Measurements from ENCODE around the gene ZFP2.
A peak's percentile ranks its signal among the peaks of the same experiment; 100 is the strongest.
"Not testable (repeated sequence)": the region's sequence is repeated elsewhere in the genome, so short reads cannot be mapped to it uniquely, and the experiment has no call there.

ZFP2 gene

DNA sequence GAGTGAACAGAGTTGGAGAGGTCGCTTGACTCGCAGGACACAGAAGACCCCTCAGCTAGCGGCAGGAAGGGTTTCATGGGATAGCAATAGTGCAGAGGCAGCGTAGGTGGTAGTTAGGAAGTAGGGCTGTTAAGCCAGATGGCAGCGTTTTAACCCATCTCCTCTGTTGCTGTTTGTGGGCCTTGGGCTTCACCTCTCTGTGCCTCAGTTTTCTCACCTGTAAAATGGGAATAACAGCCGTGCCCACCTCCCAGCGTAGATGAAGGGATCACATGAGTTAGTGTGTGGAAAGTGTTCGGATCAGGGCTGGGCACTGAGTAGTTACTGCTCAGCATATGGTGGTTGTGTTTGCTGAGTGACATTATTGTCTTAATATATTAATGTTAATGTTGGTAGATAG is 34.1 kb upstream of the ZFP2 start:
- DNase-seq (ENCODE audit: low read depth) = no peak
- TF ChIP-seq, protein P1, sequence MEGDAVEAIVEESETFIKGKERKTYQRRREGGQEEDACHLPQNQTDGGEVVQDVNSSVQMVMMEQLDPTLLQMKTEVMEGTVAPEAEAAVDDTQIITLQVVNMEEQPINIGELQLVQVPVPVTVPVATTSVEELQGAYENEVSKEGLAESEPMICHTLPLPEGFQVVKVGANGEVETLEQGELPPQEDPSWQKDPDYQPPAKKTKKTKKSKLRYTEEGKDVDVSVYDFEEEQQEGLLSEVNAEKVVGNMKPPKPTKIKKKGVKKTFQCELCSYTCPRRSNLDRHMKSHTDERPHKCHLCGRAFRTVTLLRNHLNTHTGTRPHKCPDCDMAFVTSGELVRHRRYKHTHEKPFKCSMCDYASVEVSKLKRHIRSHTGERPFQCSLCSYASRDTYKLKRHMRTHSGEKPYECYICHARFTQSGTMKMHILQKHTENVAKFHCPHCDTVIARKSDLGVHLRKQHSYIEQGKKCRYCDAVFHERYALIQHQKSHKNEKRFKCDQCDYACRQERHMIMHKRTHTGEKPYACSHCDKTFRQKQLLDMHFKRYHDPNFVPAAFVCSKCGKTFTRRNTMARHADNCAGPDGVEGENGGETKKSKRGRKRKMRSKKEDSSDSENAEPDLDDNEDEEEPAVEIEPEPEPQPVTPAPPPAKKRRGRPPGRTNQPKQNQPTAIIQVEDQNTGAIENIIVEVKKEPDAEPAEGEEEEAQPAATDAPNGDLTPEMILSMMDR (conservative IDR thresholded peaks at IDR 0.05; ENCODE audit: control insufficient read depth, insufficient read depth, low read depth, low read length) = no peak
- no peak overlapping the region for H3K4me3 ChIP-seq (ENCODE audit: control insufficient read depth, low read depth, low read length)

DNA sequence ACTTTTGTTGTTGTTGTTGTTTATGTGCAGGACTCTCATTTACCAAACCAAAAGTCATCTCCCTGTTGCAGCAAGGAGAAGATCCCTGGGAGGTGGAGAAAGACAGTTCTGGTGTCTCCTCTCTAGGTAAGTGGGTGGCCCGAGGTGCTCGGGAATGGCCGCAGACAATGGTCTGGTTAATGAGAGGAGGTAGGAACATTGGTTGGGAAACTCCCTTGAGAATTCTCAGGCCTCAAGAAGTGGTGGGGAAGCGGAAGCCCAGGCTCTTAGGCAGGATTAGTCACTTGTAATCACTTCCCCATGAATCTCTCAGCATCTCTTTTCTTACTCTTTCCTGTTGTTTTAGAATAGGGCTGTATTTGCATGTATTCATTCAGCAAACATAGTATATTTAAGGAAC is 28.8 kb upstream of the ZFP2 start:
- H3K4me3 ChIP-seq (ENCODE audit: control insufficient read depth, low read depth, low read length) = no peak overlapping the region
- peak; percentile 55 for DNase-seq (ENCODE audit: low read depth)
- TF ChIP-seq, protein P1 (conservative IDR thresholded peaks at IDR 0.05; ENCODE audit: control insufficient read depth, insufficient read depth, low read depth, low read length) = no peak

DNA sequence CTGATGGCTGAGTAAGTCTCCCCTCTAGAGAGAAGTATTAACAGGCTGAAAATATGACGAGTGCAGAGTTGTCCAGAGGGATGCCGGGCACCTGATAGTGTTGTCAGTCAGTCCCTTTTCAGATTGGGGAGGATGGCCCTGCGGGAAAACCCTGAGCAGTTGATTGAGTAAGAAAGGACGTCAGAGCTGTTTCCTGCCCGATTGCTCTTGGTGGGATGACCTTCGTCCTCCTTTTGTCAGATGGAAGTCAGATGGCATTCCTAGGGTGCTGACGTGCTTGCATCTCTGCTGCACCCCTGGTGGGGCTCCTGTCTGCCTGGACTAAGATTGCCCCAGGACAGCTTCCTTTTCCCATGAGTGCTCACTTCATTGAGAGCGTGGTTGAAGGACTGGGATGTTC is 26.1 kb upstream of the ZFP2 start:
- peak; percentile 41 for DNase-seq (ENCODE audit: low read depth)
- no peak overlapping the region for H3K4me3 ChIP-seq (ENCODE audit: control insufficient read depth, low read depth, low read length)
- TF ChIP-seq, protein P1 (conservative IDR thresholded peaks at IDR 0.05; ENCODE audit: control insufficient read depth, insufficient read depth, low read depth, low read length) = no peak

DNA sequence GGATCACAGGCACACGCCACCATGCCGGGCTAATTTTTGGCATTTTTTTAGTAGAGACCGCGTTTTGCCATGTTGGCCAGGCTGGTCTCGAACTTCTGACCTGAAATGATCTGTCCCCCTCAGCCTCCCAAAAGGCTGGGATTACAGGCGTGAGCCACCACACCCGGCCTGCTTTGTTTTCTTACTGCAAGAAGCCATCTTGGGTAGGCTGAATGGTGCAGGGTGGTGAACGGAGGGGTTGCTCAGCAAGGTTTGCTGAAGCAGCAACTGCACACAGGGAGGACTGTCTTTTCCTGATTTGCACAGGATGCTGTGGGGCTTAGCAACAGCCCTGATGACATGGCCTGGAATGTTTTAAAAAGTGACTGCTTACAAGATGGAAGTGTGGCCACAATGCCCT is 25.3 kb upstream of the ZFP2 start:
- TF ChIP-seq, protein P1 (conservative IDR thresholded peaks at IDR 0.05; ENCODE audit: control insufficient read depth, insufficient read depth, low read depth, low read length) = no peak
- no peak for DNase-seq (ENCODE audit: low read depth)
- H3K4me3 ChIP-seq (ENCODE audit: control insufficient read depth, low read depth, low read length) = no peak overlapping the region

DNA sequence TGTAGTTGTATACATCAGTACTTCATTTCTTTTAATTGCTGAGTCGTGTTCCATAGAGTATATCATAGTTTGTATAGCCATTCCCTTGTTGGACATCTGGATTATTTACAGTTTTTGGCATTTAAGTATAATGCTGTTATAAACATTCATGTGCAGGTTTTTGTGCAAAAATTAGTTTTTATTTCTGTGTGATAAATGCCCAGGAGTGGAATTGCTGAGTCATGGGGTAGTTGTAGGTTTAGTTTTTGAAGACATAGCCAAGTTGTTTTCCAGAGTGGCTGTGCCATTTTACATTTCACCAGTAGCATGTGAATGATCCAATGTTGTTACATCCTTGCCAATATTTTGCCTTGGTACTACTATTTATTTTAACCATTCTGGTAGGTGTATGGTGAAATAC is 23.4 kb upstream of the ZFP2 start:
- H3K4me3 ChIP-seq (ENCODE audit: control insufficient read depth, low read depth, low read length) = no peak overlapping the region
- DNase-seq (ENCODE audit: low read depth) = no peak
- TF ChIP-seq, protein P1 (conservative IDR thresholded peaks at IDR 0.05; ENCODE audit: control insufficient read depth, insufficient read depth, low read depth, low read length) = no peak

DNA sequence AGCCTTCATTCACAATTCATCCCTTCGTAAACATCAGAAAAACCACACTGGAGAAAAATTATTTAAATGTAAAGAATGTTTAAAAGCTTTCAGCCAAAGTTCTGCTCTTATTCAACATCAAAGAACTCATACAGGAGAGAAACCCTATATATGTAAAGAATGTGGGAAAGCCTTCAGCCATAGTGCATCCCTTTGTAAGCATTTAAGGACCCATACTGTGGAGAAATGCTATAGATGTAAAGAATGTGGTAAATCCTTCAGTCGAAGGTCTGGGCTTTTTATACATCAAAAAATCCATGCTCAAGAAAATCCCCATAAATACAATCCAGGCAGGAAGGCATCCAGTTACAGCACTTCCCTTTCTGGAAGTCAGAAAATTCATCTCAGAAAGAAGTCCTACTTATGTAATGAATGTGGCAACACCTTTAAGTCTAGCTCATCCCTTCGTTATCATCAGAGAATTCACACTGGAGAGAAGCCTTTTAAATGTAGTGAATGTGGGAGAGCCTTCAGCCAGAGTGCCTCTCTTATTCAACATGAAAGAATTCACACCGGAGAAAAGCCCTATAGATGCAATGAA is 12.5 kb upstream of the ZFP2 start:
- not testable (repeated sequence) for H3K4me3 ChIP-seq (ENCODE audit: control insufficient read depth, low read depth, low read length)
- DNase-seq (ENCODE audit: low read depth) = peak; percentile 6

DNA sequence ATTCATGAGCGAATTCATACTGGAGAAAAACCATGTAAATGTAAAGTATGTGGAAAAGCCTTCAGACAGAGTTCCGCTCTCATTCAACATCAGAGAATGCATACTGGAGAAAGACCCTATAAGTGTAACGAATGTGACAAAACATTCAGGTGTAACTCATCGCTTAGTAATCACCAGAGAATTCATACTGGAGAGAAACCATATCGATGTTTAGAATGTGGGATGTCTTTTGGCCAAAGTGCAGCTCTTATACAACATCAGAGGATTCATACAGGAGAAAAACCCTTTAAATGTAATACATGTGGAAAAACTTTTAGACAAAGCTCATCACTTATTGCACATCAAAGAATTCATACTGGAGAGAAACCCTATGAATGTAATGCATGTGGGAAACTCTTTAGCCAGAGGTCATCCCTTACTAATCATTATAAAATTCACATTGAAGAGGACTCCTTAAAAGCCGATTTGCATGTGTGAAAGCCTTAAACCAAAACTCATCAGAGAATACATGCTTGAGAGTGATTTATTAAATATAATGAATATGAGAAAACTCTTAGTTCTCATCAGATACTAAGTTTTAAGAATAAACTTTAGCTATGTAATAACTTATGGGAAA is 11.8 kb upstream of the ZFP2 start:
- TF ChIP-seq, protein P1 (conservative IDR thresholded peaks at IDR 0.05; ENCODE audit: control insufficient read depth, insufficient read depth, low read depth, low read length) = no peak
- DNase-seq (ENCODE audit: low read depth) = no peak
- no peak overlapping the region for H3K4me3 ChIP-seq (ENCODE audit: control insufficient read depth, low read depth, low read length)
